ENCODE measurements around the gene MGST3.

GRCh38 chr1:165695031-165695430 is 64.0 kb downstream of the MGST3 start:
- TF ChIP-seq POLR2AphosphoS5 (IDR thresholded peaks at IDR 0.05; ENCODE audit: low read depth, low read length) (no peak), POLR2A (IDR thresholded peaks at IDR 0.05; ENCODE audit: low read depth, low read length) (no peak), TAF1 (IDR thresholded peaks at IDR 0.05; ENCODE audit: borderline replicate concordance, low read depth, low read length) (no peak)

All from GM12892 (cell line).